ENCODE data around the gene FBXW11. TPM values are rescaled to one million over a fixed set of nuclear protein-coding genes. Genes with fewer than 3 reads are reported as not detected.

The FBXW11 gene
- polyA plus RNA-seq, 1 experiment = 77.1 TPM

GRCh38 chr5:171997011-171997410 lies 9.4 kb downstream of the FBXW11 start:
- no peak overlapping the region for H3K4me3 ChIP-seq (ENCODE audit: low read depth, low read length)
- ChIA-PET CTCF (interaction anchor here (0.7 to 1.8 kb wide), 3 partner anchors 10 to 193 kb away, joined by 4 to 8 read pairs (median 4); partner anchors contain the start of gene FBXW11), POLR2A (interaction anchor here (0.7 to 1.8 kb wide), 2 partner anchors 10 to 23 kb away, joined by 3 to 8 read pairs; partner anchors contain the start of gene FBXW11)
- DNase-seq (ENCODE audit: low read depth, low spot score) = no peak
- H3K27ac ChIP-seq (ENCODE audit: low read depth, low read length) = no peak overlapping the region
- TF ChIP-seq CTCF (IDR thresholded peaks at IDR 0.05; ENCODE audit: low read depth, low read length) = no peak
- no peaks in the 10 kb centered on the region for H3K9me3 ChIP-seq (ENCODE audit: control insufficient read depth, insufficient read depth, low read length)
- no peaks in the 10 kb centered on the region for H3K27me3 ChIP-seq (ENCODE audit: control insufficient read depth, insufficient read depth, low read length)

GRCh38 chr5:171992813-171993212 lies 13.6 kb downstream of the FBXW11 start:
- no peaks in the 10 kb centered on the region for H3K9me3 ChIP-seq (ENCODE audit: control insufficient read depth, insufficient read depth, low read length)
- CTCF ChIA-PET = no interaction called here
- DNase-seq (ENCODE audit: low read depth, low spot score) = no peak
- no peaks in the 10 kb centered on the region for H3K27me3 ChIP-seq (ENCODE audit: control insufficient read depth, insufficient read depth, low read length)
- no peak overlapping the region for H3K4me3 ChIP-seq (ENCODE audit: low read depth, low read length)
- H3K27ac ChIP-seq (ENCODE audit: low read depth, low read length) = no peak overlapping the region
- POLR2A ChIA-PET = no interaction called here
- TF ChIP-seq CTCF (IDR thresholded peaks at IDR 0.05; ENCODE audit: low read depth, low read length) = no peak

GRCh38 chr5:171992305-171992704 lies 14.1 kb downstream of the FBXW11 start:
- POLR2A ChIA-PET = no interaction called here
- CTCF ChIA-PET = no interaction called here
- TF ChIP-seq CTCF (IDR thresholded peaks at IDR 0.05; ENCODE audit: low read depth, low read length) = no peak

GRCh38 chr5:171990713-171991015 lies 15.8 kb downstream of the FBXW11 start:
- POLR2A ChIA-PET = no interaction called here
- no peak overlapping the region for H3K4me3 ChIP-seq (ENCODE audit: low read depth, low read length)
- no peak overlapping the region for H3K27ac ChIP-seq (ENCODE audit: low read depth, low read length)
- H3K9me3 ChIP-seq (ENCODE audit: control insufficient read depth, insufficient read depth, low read length) = no peaks in the 10 kb centered on the region
- no peak for TF ChIP-seq CTCF (IDR thresholded peaks at IDR 0.05; ENCODE audit: low read depth, low read length)
- no peak for DNase-seq (ENCODE audit: low read depth, low spot score)
- H3K27me3 ChIP-seq (ENCODE audit: control insufficient read depth, insufficient read depth, low read length) = no peaks in the 10 kb centered on the region
- CTCF ChIA-PET = interaction anchor here (1.2 to 1.3 kb wide), 2 partner anchors 197 to 198 kb away, joined by 3 to 4 read pairs; partner anchors contain the start of gene STK10

More at GRCh38 chr5:171992305-171992704, 14.1 kb downstream of the FBXW11 start:
- Histone ChIP-seq H3K27me3 (ENCODE audit: control insufficient read depth, insufficient read depth, low read length) (no peaks in the 10 kb centered on the region), H3K9me3 (ENCODE audit: control insufficient read depth, insufficient read depth, low read length) (no peaks in the 10 kb centered on the region), H3K27ac (ENCODE audit: low read depth, low read length) (no peak overlapping the region), H3K4me3 (ENCODE audit: low read depth, low read length) (no peak overlapping the region)
- no peak for DNase-seq (ENCODE audit: low read depth, low spot score)

GRCh38 chr5:171989946-171990712 lies 16.3 kb downstream of the FBXW11 start:
- Histone ChIP-seq H3K9me3 (ENCODE audit: control insufficient read depth, insufficient read depth, low read length) (no peaks in the 10 kb centered on the region), H3K4me3 (ENCODE audit: low read depth, low read length) (no peak overlapping the region), H3K27ac (ENCODE audit: low read depth, low read length) (no peak overlapping the region), H3K27me3 (ENCODE audit: control insufficient read depth, insufficient read depth, low read length) (no peaks in the 10 kb centered on the region)
- ChIA-PET CTCF (interaction anchor here (1.2 to 1.3 kb wide), 2 partner anchors 198 to 199 kb away, joined by 3 to 4 read pairs; partner anchors contain the start of gene STK10), POLR2A (no interaction called here)
- no peak for TF ChIP-seq CTCF (IDR thresholded peaks at IDR 0.05; ENCODE audit: low read depth, low read length)
- DNase-seq (ENCODE audit: low read depth, low spot score) = no peak

Data from AG04450 (cell line).